PFSK-1 (cell line): ENCODE measurements around the gene TRIM44.

Experiments used
- FOXP2 ChIP-seq: optimal IDR thresholded peaks from 2 replicates; pipeline ENCODE3; 2011; ENCODE audit warnings: borderline replicate concordance, control low read depth, inconsistent platforms; ENCODE audit not compliant: insufficient read depth; ENCODE audit errors: extremely low read length, extremely low read depth
- POLR2AphosphoS5 ChIP-seq: IDR thresholded peaks from 2 replicates; pipeline ENCODE4 v1.6.1; 2012; ENCODE audit warnings: low read depth, mild to moderate bottlenecking, control low read depth, low read length, moderate library complexity
- REST ChIP-seq, 2 experiments: IDR thresholded peaks; 2 replicates each; pipeline versions ENCODE4 v1.6.1 to v1.8.0; 2011 to 2012; ENCODE audit warnings: low read depth in 2 of 2, low read length in 2 of 2, control low read depth in 1 of 2, inconsistent platforms in 1 of 2, mild to moderate bottlenecking in 1 of 2, moderate library complexity in 1 of 2; ENCODE audit not compliant: insufficient read depth in 1 of 2
- SIN3A ChIP-seq: IDR thresholded peaks from 2 replicates; pipeline ENCODE4 v1.6.1; 2012; ENCODE audit warnings: mild to moderate bottlenecking, low read length, moderate library complexity, borderline replicate concordance; ENCODE audit not compliant: insufficient read depth
- TAF1 ChIP-seq: IDR thresholded peaks from 2 replicates; pipeline ENCODE4 v1.6.1; 2012; ENCODE audit warnings: low read length, control low read depth, borderline replicate concordance; ENCODE audit not compliant: insufficient read depth

TRIM44 gene

GRCh38 chr11:35681163-35681767, 18.7 kb downstream of the TRIM44 start:
- TF ChIP-seq FOXP2 (no peak), SIN3A (no peak), POLR2AphosphoS5 (no peak), REST (IDR thresholded peaks at IDR 0.05; ENCODE audit: insufficient read depth in 1 of 2, low read depth in 2 of 2, low read length in 2 of 2) (no peak), TAF1 (no peak)

- TF ChIP-seq REST (IDR thresholded peaks at IDR 0.05; ENCODE audit: insufficient read depth in 1 of 2, low read depth in 2 of 2, low read length in 2 of 2) (no peak), SIN3A (no peak), POLR2AphosphoS5 (no peak), FOXP2 (no peak), TAF1 (no peak)
Observed at GRCh38 chr11:35682230-35683173, 19.9 kb downstream of the TRIM44 start.

- TF ChIP-seq POLR2AphosphoS5 (no peak), FOXP2 (no peak), TAF1 (no peak), SIN3A (no peak), REST (IDR thresholded peaks at IDR 0.05; ENCODE audit: insufficient read depth in 1 of 2, low read depth in 2 of 2, low read length in 2 of 2) (no peak)
Observed at GRCh38 chr11:35683728-35684339, 21.3 kb downstream of the TRIM44 start.

- no peak for TF ChIP-seq SIN3A
- no peak for TF ChIP-seq REST (IDR thresholded peaks at IDR 0.05; ENCODE audit: insufficient read depth in 1 of 2, low read depth in 2 of 2, low read length in 2 of 2)
Observed at GRCh38 chr11:35688023-35688422, 25.4 kb downstream of the TRIM44 start.
